PC-9 (cell line): Measurements from ENCODE around the gene PIR.

Source experiments
- CTCF ChIP-seq: fragments of 200-600 bp; sonication (generic); conservative IDR thresholded peaks from 2 replicates; pipeline ENCODE4 v1.6.1; 2017; ENCODE audit warnings: mixed run types, antibody characterized with exemption, mild to moderate bottlenecking, moderate library complexity
- EZH2 ChIP-seq: fragments of 200-600 bp; sonication (generic); IDR thresholded peaks from 2 replicates; pipeline ENCODE4 v1.8.0; 2017; ENCODE audit warnings: antibody characterized with exemption, low read depth

- TF ChIP-seq CTCF (no peak), EZH2 (no peak)
Measured at GRCh38 chrX:15441464-15441863, 51.7 kb downstream of the PIR start.
